GM12864 (cell line): Measurements from ENCODE around the gene MGMT.

Experiments
- DNase-seq: peaks from one replicate; pipeline ENCODE4 v3.0.0-alpha.2; 2011; ENCODE audit warnings: low read depth
- H3K4me3 ChIP-seq: 2 replicates; pipeline ENCODE4 v1.5.1; 2011; ENCODE audit warnings: mild to moderate bottlenecking, low read depth, low read length, control low read depth
- CTCF ChIP-seq: IDR thresholded peaks from 2 replicates; pipeline ENCODE4 v1.5.1; 2011; ENCODE audit warnings: low read depth, mild to moderate bottlenecking, moderate library complexity, low read length, control low read depth, inconsistent platforms; ENCODE audit errors: missing control alignments

The MGMT gene

GRCh38 chr10:129648856-129649255, 181.8 kb downstream of the MGMT start:
- TF ChIP-seq CTCF = no peak
- DNase-seq = no peak

GRCh38 chr10:129652021-129652420, 185.0 kb downstream of the MGMT start:
- no peak for DNase-seq
- H3K4me3 ChIP-seq = no peak overlapping the region
- TF ChIP-seq CTCF = no peak

More at GRCh38 chr10:129648856-129649255, 181.8 kb downstream of the MGMT start:
- no peak overlapping the region for H3K4me3 ChIP-seq

GRCh38 chr10:129652521-129653201, 185.6 kb downstream of the MGMT start:
- TF ChIP-seq CTCF = no peak
- DNase-seq = no peak
- H3K4me3 ChIP-seq = no peak overlapping the region

GRCh38 chr10:129653428-129653827, 186.4 kb downstream of the MGMT start:
- no peak overlapping the region for H3K4me3 ChIP-seq
- no peak for TF ChIP-seq CTCF
- no peak for DNase-seq

- no peak overlapping the region for H3K4me3 ChIP-seq
- TF ChIP-seq CTCF = no peak
- no peak for DNase-seq
Observed at GRCh38 chr10:129653861-129654260, 186.8 kb downstream of the MGMT start.

GRCh38 chr10:129654461-129654860, 187.4 kb downstream of the MGMT start:
- DNase-seq = no peak
- no peak for TF ChIP-seq CTCF
- H3K4me3 ChIP-seq = no peak overlapping the region
